ENCODE measurements around the gene CDKN1C.

Gene CDKN1C

DNA sequence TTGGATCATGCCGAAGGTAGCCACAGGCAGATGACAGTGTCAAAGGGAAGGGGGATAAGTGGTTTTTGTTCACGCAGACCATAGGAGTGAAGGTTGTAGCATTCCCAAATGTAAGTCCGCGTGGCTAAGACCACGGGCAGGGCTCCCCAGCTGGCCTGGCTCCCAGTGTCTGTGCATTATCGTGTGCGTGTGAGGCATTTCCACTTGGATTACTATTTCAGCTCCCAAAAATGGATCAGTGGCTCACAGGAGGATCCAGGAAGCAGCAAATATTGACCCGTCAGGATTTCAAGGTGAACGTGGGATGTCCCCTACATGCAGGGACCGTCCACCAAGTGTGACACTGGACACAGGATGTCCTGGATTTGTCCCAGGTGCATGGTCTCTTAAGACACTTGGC, 10.6 kb downstream of the CDKN1C start:
- Histone ChIP-seq H3K27ac (no peak overlapping the region), H3K36me3 (replicated peaks) (no peaks in the 10 kb centered on the region), H3K4me3 (ENCODE audit: low read depth, low read length) (no peak overlapping the region), H3K27me3 (replicated peaks) (peaks cover 18% of the 10 kb centered on the region)
- no peak for TF ChIP-seq CTCF (IDR thresholded peaks at IDR 0.05; ENCODE audit: low read depth, low read length, missing control alignments)
- in situ Hi-C loops (cut with HindIII; ENCODE audit: low pct_ligation_motif_present, low sequenced_read_pairs), result no loop called here
- DNase-seq, result no peak

- Histone ChIP-seq H3K4me3 (ENCODE audit: low read depth, low read length) (no peak overlapping the region), H3K36me3 (replicated peaks) (no peaks in the 10 kb centered on the region), H3K27ac (no peak overlapping the region), H3K27me3 (replicated peaks) (peaks cover 34% of the 10 kb centered on the region)
- TF ChIP-seq CTCF (IDR thresholded peaks at IDR 0.05; ENCODE audit: low read depth, low read length, missing control alignments), result no peak
- no peak for DNase-seq
- in situ Hi-C loops (cut with HindIII; ENCODE audit: low pct_ligation_motif_present, low sequenced_read_pairs), result no loop called here
Measured at GRCh38 chr11:2870969-2871680, 14.4 kb downstream of the CDKN1C start.

GRCh38 chr11:2870460-2870859, 15.1 kb downstream of the CDKN1C start:
- Histone ChIP-seq H3K4me3 (ENCODE audit: low read depth, low read length) (no peak overlapping the region), H3K27me3 (replicated peaks) (peaks cover 34% of the 10 kb centered on the region), H3K27ac (no peak overlapping the region), H3K36me3 (replicated peaks) (no peaks in the 10 kb centered on the region)
- DNase-seq, result no peak
- in situ Hi-C loops (cut with HindIII; ENCODE audit: low pct_ligation_motif_present, low sequenced_read_pairs), result no loop called here
- TF ChIP-seq CTCF (IDR thresholded peaks at IDR 0.05; ENCODE audit: low read depth, low read length, missing control alignments), result peak; percentile 30

DNA sequence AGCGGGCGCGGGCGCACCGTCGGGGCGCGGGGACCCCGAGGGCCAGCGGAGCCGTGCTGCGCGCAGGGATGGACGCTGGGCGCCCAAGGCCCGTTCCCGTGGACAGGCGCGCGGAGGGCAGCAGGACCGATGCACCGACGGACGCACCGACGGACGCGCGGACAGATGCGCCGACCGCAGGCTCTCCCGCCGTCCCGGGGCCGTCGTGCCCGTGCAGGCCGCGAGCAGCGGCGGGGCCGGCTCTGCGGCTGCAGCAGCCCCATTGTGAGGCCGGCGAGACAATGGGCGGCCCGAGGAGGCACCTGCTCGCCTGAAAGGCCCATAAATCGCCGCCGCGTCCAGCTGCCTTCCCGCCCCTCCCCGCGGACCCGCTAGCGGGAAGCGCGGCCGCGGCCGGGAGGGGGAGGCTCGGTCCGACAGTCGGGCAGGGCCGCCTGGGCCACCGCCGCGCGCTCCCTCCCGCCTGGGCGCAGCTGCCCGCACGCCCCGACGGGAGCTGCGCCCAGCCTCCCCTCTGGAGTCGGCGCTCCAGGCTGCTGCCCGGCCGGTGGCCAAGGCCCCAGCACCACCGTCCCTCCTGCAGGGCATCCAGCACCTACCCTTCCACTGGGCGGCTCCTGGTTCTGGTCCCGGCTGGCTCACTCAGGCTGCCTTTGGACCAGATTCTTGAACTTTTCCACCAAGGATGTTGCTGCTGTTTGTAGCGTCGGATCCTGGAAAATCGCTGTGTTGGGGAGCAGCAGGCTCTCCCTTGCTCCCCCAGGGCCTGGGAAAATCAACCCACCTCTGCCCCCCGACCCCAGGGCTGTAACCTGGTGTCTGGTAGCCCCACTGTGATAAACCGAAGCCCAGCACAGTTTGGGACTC, 15.8 kb downstream of the CDKN1C start:
- no peak for TF ChIP-seq CTCF (IDR thresholded peaks at IDR 0.05; ENCODE audit: low read depth, low read length, missing control alignments)
- peaks cover 37% of the 10 kb centered on the region for H3K27me3 ChIP-seq (replicated peaks)
- H3K27ac ChIP-seq, result no peak overlapping the region
- in situ Hi-C loops (cut with HindIII; ENCODE audit: low pct_ligation_motif_present, low sequenced_read_pairs), result no loop called here
- no peak overlapping the region for H3K4me3 ChIP-seq (ENCODE audit: low read depth, low read length)
- H3K36me3 ChIP-seq (replicated peaks), result no peaks in the 10 kb centered on the region
- DNase-seq, result no peak

DNA sequence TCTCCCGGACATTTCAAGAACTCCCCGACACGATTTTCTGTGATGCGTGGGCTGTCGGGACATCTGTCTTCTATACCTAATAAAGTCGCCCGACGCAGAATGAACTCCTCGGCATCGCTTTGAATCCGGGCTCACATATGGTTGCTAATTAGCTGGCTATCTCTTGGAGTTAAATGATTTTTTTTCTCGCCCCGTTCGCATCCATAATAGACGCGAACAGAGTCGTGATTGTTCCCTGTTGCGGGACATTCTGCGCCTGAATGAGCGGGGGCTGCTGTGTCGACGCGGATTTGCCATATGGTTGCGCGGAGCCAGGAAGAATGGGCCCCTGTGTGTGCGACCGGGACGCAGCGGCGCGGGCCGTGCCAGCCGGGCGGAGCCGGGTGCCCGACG, 16.4 kb downstream of the CDKN1C start:
- Histone ChIP-seq H3K27me3 (replicated peaks) (peaks cover 39% of the 10 kb centered on the region), H3K27ac (no peak overlapping the region), H3K4me3 (ENCODE audit: low read depth, low read length) (no peak overlapping the region), H3K36me3 (replicated peaks) (no peaks in the 10 kb centered on the region)
- in situ Hi-C loops (cut with HindIII; ENCODE audit: low pct_ligation_motif_present, low sequenced_read_pairs), result no loop called here
- TF ChIP-seq CTCF (IDR thresholded peaks at IDR 0.05; ENCODE audit: low read depth, low read length, missing control alignments), result no peak
- no peak for DNase-seq

Measured in brain microvascular endothelial cell (primary cell).